COR-L47 (cell line): ENCODE data around the gene CELA3B.
A peak's percentile ranks its signal among the peaks of the same experiment; 100 is the strongest.
"Not testable (repeated sequence)": the region's sequence is repeated elsewhere in the genome, so short reads cannot be mapped to it uniquely, and the experiment has no call there.

Experiments
- DNase-seq: peaks from one replicate; lab custom pipeline; 2025; lab: John Stamatoyannopoulos, UW

Gene CELA3B, protein sequence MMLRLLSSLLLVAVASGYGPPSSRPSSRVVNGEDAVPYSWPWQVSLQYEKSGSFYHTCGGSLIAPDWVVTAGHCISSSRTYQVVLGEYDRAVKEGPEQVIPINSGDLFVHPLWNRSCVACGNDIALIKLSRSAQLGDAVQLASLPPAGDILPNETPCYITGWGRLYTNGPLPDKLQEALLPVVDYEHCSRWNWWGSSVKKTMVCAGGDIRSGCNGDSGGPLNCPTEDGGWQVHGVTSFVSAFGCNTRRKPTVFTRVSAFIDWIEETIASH

DNA sequence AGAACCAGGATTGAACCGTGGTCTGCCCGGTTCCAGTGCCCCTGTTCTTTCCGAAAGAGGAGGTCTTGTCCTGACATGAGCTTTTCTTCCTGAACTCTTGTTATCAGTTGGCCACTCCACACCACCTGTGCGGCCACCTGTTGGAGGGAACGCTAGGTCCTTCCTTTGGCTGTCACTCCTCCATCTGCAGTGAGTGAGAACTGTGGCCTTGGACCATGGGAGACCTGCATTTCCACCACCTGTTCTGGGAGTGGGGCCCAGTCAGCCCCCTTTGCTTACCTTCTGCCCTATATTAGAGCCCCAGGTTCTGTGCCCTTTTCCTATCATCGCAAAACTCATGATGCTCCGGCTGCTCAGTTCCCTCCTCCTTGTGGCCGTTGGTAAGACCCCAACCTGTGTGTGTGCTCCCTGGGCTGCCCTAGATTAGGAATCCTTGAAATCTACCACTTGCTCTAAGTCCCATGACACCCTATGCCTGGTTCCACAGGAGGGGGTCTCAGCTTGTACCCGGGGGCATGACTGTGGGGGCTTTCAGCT lies at the start of gene CELA3B:
Gene CELA3B (plus strand): TSS at position 320 of the 537 bp plus-strand sequence. CDS start 18 bp downstream, at position 338.
- not testable (repeated sequence) for DNase-seq

DNA sequence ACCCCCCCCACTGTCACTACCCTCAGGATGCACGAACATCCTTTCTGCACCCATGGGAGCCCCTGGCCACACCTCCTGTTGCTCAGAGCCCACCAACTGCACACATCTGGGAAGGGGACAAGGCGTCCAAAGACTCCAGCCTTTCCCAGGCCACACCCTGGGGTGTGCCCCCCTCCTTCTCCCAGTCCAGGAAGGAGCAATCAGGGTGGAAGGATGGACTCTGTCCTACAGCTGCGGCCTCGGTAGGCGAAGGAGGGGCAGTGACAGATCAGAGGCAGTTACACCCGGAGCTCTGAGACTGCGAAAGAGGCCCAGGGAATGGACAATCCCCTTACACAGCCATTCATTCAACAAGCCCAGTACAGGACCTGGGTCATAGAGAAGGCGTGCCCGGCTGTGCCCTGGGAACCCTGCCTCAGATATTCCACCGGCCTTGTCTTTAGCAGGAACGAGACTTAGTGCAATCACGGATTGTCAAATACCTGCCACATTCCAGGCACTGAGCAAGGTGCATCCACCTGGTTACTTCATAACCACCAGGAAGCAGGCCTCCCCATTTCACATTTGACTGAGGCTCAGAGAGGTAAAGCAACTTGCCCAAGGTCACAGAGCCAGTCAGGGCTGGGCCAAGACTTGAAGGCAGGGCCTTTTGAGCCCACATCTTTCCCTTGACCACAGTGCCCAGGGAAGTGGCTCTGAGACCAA lies 49.1 kb upstream of the CELA3B start:
- DNase-seq: no peak

DNA sequence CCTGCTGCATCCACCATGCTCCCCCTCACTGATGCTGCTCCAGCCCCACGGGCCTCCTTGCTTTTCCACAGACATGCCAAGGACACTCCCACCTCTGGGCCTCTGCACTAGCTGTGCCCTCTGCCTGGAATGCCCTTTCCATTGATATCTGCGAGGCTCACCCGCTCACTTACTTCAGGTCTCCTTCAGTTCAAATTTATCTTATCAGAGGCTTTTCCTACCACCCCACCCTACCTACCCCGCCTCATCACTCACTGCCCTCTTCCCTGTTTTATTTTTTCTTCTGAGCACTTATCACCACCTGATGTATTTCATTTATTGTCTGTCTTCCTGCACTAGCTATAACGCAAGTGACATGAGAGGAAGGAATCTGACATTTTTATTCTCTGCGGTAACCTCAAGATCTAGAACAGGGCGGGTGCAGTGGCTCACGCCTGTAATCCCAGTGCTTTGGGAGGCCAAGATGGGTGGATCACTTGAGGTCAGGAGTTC lies 46.7 kb upstream of the CELA3B start:
- DNase-seq: no peak

DNA sequence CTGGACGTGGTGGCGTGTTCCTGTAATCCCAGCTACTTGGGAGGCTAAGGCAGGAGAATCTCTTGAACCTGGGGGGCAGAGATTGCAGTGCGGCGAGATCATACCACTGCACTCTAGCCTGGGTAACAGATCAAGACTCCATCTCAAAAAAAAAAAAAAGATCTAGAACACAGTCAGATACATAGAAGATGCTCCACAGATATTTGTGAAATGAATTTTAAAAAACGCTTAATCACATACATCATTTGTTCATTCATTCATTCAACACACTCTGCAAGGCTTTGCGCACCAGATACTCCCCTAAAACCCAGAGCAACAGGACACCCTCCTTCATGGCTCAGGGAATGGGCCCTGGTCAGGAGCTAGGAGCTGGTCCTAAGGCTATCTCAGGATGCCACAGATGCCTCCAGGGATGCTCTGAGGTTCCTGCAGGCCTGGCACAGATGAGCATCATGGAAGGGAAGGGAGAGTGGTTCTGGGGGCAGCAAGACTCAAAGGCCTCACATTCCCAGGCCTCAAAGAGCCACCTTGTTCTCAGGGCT lies 46.1 kb upstream of the CELA3B start:
- no peak for DNase-seq

DNA sequence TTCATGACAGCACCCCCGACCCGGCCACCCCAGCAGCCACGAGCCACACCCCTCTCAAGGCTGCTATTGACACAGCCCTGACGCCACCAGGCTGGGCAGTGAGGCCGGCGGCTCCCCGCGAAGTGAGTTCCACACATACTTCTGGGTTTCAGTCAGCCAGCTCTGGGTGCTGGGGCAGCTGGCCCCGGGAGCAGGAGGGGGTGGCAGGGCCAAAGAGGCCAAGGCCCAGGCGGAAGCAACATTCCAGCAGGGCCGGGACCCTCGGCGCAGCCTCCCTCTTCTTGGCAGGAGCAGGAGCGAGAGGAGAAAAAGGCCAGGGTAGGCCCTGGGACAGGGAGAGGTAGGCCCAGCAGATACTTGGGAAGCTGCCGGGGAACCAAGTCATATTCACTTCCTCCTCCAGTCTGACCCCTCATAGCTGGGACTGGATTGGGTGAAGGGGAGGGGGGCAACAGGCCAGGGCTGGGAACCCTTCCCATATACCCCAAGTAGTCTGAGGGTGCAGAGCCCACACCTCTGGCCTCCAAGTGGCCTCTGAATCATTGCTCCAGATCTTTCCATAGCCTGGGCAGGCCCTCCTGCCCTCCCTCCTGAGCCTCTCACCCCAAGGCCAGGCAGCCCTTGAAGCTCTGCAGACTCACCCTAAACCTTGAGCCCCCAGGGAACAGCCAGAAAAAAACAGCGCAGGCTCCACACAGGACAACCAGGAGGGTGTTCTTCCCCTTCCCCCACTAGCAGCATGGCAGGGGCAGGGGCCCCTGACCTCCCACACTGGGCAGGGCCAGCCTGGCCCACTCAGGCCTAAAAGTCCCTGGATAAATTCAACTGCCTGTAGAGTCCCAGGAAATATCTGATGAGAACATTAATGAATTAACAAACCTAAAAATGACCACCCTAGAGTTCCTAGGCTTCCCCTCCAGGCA lies 45.4 kb upstream of the CELA3B start:
- no peak for DNase-seq

DNA sequence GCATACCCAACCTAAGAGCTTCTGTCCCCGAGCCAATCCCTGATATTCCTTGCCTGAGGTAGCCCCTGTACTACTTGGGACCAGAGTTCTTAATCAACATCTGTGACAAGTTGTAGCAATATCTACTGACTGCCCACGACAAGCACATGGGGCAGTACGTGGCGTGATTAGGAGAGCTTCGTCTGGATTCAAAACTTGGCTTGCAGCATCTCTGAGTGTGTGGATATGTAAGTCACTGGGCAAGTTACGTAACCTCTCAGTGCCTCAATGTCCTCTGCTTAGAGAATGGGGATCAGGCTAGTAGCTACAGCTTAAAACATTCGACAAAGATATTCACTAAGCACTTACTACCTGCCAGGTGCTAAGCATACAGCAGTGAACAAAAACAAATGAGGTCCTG lies 44.7 kb upstream of the CELA3B start:
- DNase-seq: no peak

DNA sequence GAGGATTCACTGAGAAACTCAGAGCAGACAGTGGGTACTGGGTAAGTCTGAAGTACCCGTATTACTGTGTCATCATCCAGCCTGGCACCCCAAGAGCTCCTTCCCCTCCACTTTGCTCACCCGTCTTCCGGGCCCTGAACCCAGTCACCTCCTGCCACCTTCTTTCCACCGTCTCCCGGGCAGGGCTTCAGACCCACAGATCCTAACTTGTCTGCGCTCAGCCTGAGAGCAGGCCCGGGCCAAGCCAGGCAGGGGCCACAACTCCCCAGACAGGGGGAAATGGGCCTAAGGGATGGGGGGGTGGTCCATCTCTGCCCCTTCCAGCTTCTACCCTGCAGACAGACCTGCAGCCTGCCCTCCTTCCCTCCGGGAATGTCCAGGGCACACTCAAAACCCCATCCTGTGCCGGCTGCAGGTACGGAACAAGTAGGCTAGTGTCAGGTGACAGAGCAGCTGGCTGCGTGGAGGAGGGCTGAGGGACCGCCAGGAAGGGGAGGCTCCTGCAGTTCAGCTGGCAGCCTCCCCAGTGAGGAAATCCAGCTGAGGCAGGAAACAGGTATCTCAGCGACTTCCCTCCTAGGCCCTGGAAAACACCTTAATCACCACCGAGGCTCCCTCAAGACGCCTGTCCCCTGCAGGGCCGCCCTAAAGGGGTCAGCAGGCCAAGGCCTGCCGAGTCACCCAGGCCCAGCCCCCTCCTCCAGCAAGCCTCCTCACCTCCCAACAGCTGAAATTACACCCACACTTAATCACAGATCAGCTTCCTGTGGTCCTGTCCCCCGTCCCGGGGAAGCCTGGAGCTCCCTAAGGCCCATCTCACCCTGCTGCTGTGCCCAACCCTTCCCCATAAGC lies 43.2 kb upstream of the CELA3B start:
- peak; percentile 84 for DNase-seq

DNA sequence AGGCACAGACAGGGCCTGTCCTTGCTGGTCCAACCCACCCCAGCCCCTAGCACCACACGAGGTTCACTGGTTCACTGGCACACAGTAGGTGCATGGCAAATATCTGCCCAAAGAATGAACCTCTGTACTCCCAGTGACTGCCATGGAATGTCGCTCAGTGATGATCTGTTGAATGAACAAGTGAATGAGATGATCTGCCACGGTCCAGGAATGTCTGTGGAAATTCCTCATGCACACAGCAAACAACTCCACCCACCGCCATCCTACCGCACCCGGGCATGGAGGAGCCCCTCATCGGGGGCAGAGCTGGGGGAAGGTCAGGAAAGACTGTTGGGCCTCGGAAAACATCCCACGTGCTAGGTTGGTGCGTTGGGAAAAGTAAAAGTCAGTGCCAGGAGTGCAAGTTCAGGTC lies 41.4 kb upstream of the CELA3B start:
- no peak for DNase-seq

DNA sequence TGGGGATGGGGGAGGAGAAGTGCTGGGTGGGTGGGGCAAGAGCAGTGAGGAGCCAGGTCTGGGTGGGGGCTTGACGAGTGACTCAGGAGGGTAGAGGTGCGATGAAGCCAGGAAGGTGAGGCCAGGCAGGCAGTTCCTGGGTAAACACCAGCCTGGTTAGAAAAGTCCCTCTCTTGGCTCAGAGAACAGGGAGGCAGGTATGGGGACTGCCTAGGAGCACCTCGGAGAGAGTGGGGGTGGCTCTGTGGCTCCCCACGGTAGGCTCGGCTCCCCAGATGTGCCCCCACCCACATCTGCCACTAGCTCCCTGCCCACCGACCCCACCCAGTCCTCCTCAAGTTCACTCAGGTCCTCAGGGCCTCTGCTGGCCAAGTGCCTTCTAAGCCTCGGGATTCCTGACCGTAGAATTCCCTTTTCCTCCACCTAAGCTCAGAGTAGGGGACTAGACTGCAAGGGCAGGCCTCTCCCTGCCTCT lies 40.9 kb upstream of the CELA3B start:
- no peak for DNase-seq

DNA sequence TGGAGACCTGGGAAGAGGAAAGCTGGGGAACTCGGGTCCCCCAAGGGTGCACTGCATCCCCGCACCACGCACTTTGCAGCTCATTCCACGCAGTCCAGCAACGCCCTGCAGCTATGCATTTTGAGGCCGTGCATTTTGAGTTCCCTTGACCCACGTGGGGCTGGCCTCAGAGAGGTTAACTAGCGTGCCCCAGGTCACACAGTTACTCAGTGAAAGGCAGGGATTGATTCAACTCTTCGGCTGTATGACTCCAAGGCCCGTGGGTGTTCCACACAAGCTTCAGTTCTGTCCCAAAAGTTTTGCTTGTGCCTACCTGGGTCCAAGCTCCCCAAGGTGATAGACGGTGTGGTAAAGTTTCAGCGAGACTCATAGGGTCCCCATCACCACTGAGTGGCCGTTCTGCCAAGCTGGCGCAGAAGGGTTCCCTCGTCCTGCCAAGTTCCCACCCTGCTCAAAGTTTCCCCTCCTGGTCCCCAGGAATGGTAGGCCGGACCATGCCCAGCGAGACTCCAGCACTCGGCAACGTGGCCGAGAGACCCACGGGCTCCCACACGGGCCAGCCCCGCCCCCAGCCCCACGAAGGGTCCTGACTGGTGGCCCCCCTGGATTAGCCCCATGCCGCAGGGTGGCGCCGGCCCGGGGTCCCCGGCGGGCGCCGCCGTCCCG lies 40.3 kb upstream of the CELA3B start:
- DNase-seq: no peak

DNA sequence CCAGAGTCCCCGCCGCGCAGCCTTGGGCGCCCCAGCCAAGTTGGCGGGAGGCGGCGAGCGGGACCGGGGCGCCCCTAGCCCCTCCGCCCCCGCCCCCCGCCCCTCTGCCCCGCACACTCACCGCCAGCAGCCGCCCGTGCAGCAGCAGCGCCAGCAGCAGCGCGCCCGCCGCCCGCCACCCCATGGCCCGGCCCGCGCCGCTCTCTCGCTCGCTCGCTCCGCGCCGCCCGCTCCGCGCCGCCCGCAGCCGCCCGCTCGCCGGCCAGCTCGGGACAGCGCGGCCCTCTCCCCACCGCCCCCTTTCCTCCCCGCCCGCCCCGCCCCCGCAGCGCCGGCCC lies 39.8 kb upstream of the CELA3B start, which contains the start of gene HSPG2:
Gene HSPG2 (minus strand): TSS at position 277 of the 338 bp plus-strand sequence. CDS start 93 bp downstream, at position 184.
- DNase-seq: no peak

DNA sequence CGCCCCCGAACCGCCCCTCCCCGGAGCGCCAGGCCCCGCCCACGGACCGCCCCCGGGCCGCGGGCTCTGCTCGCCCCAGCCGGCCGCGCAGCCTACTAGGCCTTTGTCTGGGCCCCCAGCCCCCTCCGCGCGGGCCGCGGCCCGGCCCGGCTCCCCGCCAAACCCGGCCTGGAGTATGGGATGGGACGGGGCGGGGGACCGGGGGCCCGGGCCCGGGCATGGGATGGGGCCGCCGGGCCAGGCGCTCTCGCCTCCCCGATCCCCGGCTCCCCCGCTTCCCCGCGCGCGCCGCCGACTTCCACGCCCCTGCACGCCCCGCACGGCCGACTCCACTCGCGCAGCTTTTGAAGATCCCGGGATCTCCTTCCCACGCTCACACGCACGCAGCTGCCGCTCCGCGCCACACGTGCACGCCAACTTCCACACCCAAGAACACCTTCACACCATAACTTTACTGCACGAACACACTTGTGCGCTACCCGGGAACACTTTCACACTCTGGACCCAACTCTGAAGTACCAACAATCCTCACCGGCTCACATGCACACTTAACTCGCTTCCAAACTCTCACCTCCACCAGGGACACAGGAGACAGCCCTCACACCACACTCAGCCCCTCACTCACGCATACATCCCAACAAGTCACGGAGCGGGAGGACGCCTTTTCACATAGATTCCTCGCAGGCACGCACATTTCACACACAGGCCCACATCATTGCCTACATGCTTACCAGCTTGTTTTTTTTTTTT lies 39.3 kb upstream of the CELA3B start:
- DNase-seq: peak; percentile 61

DNA sequence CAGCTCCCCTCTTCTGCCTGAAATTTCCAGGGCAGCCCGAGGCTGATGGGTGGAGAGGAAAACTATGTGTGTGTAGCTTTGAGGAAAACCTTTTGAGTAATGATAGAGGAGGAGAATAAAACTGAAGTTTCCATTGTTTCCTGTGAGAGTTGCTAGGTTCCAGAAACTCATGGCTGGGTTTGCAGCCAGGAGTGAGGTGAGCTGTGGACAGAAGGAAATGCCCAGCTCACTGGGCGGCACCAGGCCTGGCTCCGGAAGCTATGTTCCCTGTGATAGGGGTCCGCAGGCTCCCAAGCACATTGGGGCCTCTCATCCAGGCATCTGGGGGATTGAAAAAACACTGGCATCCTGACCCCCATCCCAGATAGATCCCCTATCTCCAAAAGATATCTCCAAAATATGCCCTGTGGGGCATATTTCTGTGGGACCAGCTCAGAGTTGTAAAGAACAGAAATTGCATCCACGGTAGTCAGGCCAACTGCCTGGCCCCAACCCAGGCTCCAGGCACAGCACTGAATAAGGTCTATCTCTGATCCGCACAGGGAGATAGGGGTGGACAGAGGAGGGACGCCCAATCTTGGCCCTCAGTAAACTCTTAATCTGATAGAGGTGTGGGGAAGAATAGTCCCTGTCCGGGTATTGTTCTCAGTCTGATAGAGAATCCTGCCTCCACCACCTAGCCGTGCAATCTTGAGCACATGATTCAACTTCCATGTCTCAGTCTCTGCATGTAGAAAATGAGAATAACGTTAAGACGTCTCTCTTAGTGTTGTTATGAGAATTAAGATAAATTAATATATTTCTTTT lies 37.9 kb upstream of the CELA3B start:
- no peak for DNase-seq

DNA sequence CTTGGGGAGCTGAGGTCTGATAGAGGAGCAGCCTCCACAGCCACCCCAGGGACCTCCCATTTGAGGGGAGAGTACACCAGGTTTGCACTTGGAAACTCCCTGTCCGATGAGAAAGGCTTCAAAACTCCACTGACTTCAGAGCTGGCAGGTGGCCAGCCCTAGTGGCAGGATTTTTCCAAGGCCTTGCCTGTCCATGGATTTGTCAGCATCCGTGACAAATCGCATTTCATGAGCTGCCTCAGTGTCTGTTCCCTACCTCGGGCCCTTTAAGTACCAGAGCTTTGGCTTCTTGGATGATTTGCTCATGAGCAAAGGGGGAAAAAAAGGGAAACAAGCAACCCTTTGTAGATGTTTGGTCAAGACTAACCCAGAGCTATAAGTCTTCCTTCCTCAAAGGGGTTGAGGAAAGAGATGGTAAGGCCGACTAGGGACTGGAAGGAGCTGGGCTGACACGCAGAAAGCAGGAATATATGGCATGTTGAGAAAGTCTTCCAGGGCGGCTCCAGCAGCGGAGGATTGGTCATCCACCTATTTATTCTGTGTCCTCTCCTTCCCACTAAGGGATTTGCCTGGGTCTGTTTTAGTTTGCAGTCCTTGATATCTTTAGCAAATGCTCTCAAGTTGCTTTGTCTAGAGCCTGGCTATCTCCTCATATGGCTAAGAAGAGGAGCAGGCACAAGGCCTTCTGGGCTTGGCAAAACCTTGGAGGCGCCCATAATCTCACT lies 37.0 kb upstream of the CELA3B start:
- DNase-seq: peak; percentile 18

DNA sequence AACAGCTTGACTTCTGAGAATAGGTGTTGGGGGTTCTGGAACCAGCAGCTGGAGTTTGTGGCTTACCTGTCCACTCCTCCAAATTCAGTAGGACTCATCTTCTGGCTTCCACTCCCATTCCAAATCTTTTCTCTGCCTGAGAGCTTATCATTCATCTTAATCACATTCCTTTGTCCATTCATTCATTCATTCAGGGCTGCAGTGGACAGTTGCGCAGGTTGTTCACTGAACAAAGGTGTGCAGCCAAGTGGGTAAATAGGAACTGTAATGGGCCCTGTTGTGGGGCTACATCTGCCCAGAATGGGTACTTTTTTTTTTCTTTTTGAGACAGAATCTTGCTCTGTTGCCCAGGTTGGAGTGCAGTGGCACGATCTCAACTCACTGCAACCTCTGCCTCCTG lies 36.3 kb upstream of the CELA3B start:
- no peak for DNase-seq

DNA sequence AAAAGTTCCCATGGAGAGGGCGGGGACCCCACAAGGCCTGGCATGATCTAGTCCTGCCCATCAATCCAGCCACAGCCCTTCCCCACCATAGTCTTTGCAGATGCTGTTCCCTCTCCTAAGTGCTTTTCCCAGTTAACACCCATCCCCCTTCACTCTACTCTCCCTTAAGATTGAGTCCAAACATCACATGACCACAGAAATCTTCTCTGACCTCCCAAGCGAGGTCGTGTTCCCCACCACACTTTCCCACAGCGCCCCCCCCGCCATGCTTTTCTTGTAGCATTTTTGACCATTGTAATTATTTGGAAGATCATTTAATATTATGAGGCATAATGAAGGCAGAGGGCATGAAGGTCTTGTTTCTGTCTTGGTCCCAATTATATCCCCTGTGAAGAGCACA lies 35.5 kb upstream of the CELA3B start:
- no peak for DNase-seq

DNA sequence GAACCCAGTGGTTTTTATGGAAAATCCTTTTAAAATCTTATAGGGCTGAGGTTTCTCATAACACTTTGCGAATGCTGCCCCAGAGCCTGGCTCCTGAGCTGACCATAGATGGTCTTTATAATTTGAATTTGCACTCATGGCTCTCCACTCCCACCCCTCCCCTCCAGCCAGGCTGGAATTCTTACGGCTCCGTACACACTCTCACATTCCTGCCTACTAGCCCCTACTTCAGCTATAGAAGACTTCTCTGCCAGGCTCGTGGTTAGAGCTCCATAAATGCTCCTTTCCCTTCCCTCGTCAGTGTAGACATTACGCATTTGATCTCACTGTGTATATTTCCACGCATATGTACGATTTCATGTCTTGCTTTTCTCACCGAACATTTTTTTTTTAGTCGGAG lies 34.4 kb upstream of the CELA3B start:
- no peak for DNase-seq
